ENCODE data around the gene CAD. TPM values are rescaled to one million over a fixed set of nuclear protein-coding genes. Genes with fewer than 3 reads are reported as not detected.

CAD gene
- total RNA-seq, 1 experiment from 2014 or later: 71.4 TPM

- H2AFZ ChIP-seq (ENCODE audit: low read length): no peak overlapping the region
- no peaks in the 10 kb centered on the region for H3K4me1 ChIP-seq (ENCODE audit: low read length)
- H3K9me2 ChIP-seq (replicated peaks; ENCODE audit: insufficient read depth, low read length): no peaks in the 10 kb centered on the region
- H3K9me3 ChIP-seq (ENCODE audit: low read length): no peaks in the 10 kb centered on the region
- no peak overlapping the region for H3K4me2 ChIP-seq (ENCODE audit: low read depth, low read length, poor library complexity, severe bottlenecking)
- no peaks in the 10 kb centered on the region for H4K20me1 ChIP-seq (ENCODE audit: insufficient read depth, low read depth, low read length)
- no peak for DNase-seq
- H3K36me3 ChIP-seq (ENCODE audit: insufficient read depth, low read length): peaks cover 56% of the 10 kb centered on the region
- no peak overlapping the region for H3K4me3 ChIP-seq (ENCODE audit: low read length)
- H3K27me3 ChIP-seq (ENCODE audit: low read length): no peaks in the 10 kb centered on the region
- H3K79me2 ChIP-seq (ENCODE audit: low read length): no peaks in the 10 kb centered on the region
- H3K27ac ChIP-seq (ENCODE audit: low read length): no peak overlapping the region
- H3K9ac ChIP-seq (ENCODE audit: low read length): no peak overlapping the region
Measured at GRCh38 chr2:27237341-27237945, 20.3 kb downstream of the CAD start.

GRCh38 chr2:27238976-27239375 is 21.8 kb downstream of the CAD start:
- H2AFZ ChIP-seq (ENCODE audit: low read length): no peak overlapping the region
- H3K4me2 ChIP-seq (ENCODE audit: low read depth, low read length, poor library complexity, severe bottlenecking): no peak overlapping the region
- no peaks in the 10 kb centered on the region for H3K27me3 ChIP-seq (ENCODE audit: low read length)
- no peaks in the 10 kb centered on the region for H4K20me1 ChIP-seq (ENCODE audit: insufficient read depth, low read depth, low read length)
- H3K4me1 ChIP-seq (ENCODE audit: low read length): no peaks in the 10 kb centered on the region
- no peak overlapping the region for H3K4me3 ChIP-seq (ENCODE audit: low read length)
- no peak for DNase-seq
- no peaks in the 10 kb centered on the region for H3K9me2 ChIP-seq (replicated peaks; ENCODE audit: insufficient read depth, low read length)
- H3K9me3 ChIP-seq (ENCODE audit: low read length): no peaks in the 10 kb centered on the region
- no peak overlapping the region for H3K27ac ChIP-seq (ENCODE audit: low read length)
- no peak overlapping the region for H3K9ac ChIP-seq (ENCODE audit: low read length)
- peaks cover 57% of the 10 kb centered on the region for H3K36me3 ChIP-seq (ENCODE audit: insufficient read depth, low read length)
- no peaks in the 10 kb centered on the region for H3K79me2 ChIP-seq (ENCODE audit: low read length)

GRCh38 chr2:27240406-27240805 is 23.2 kb downstream of the CAD start:
- no peaks in the 10 kb centered on the region for H3K4me1 ChIP-seq (ENCODE audit: low read length)
- H3K79me2 ChIP-seq (ENCODE audit: low read length): no peaks in the 10 kb centered on the region
- H3K9me3 ChIP-seq (ENCODE audit: low read length): no peaks in the 10 kb centered on the region
- H3K27ac ChIP-seq (ENCODE audit: low read length): no peak overlapping the region
- H4K20me1 ChIP-seq (ENCODE audit: insufficient read depth, low read depth, low read length): no peaks in the 10 kb centered on the region
- H3K36me3 ChIP-seq (ENCODE audit: insufficient read depth, low read length): peaks cover 55% of the 10 kb centered on the region
- no peak overlapping the region for H3K4me3 ChIP-seq (ENCODE audit: low read length)
- H3K27me3 ChIP-seq (ENCODE audit: low read length): no peaks in the 10 kb centered on the region
- no peak for DNase-seq
- H2AFZ ChIP-seq (ENCODE audit: low read length): no peak overlapping the region
- H3K9ac ChIP-seq (ENCODE audit: low read length): no peak overlapping the region
- H3K9me2 ChIP-seq (replicated peaks; ENCODE audit: insufficient read depth, low read length): no peaks in the 10 kb centered on the region
- no peak overlapping the region for H3K4me2 ChIP-seq (ENCODE audit: low read depth, low read length, poor library complexity, severe bottlenecking)

GRCh38 chr2:27241761-27242613 is 24.8 kb downstream of the CAD start:
- H3K4me3 ChIP-seq (ENCODE audit: low read length): no peak overlapping the region
- H3K27ac ChIP-seq (ENCODE audit: low read length): no peak overlapping the region
- H3K4me1 ChIP-seq (ENCODE audit: low read length): no peaks in the 10 kb centered on the region
- H3K36me3 ChIP-seq (ENCODE audit: insufficient read depth, low read length): peaks cover 52% of the 10 kb centered on the region
- no peaks in the 10 kb centered on the region for H3K27me3 ChIP-seq (ENCODE audit: low read length)
- H3K9me2 ChIP-seq (replicated peaks; ENCODE audit: insufficient read depth, low read length): no peaks in the 10 kb centered on the region
- H3K9me3 ChIP-seq (ENCODE audit: low read length): no peaks in the 10 kb centered on the region
- no peaks in the 10 kb centered on the region for H4K20me1 ChIP-seq (ENCODE audit: insufficient read depth, low read depth, low read length)
- DNase-seq: no peak
- H3K9ac ChIP-seq (ENCODE audit: low read length): no peak overlapping the region
- no peak overlapping the region for H2AFZ ChIP-seq (ENCODE audit: low read length)
- H3K4me2 ChIP-seq (ENCODE audit: low read depth, low read length, poor library complexity, severe bottlenecking): no peak overlapping the region
- H3K79me2 ChIP-seq (ENCODE audit: low read length): no peaks in the 10 kb centered on the region

GRCh38 chr2:27242614-27242951 is 25.4 kb downstream of the CAD start:
- no peak overlapping the region for H3K4me2 ChIP-seq (ENCODE audit: low read depth, low read length, poor library complexity, severe bottlenecking)
- H3K79me2 ChIP-seq (ENCODE audit: low read length): no peaks in the 10 kb centered on the region
- no peaks in the 10 kb centered on the region for H3K4me1 ChIP-seq (ENCODE audit: low read length)
- no peak overlapping the region for H3K9ac ChIP-seq (ENCODE audit: low read length)
- H4K20me1 ChIP-seq (ENCODE audit: insufficient read depth, low read depth, low read length): no peaks in the 10 kb centered on the region
- peaks cover 51% of the 10 kb centered on the region for H3K36me3 ChIP-seq (ENCODE audit: insufficient read depth, low read length)
- DNase-seq: no peak
- H3K9me2 ChIP-seq (replicated peaks; ENCODE audit: insufficient read depth, low read length): no peaks in the 10 kb centered on the region
- no peak overlapping the region for H2AFZ ChIP-seq (ENCODE audit: low read length)
- no peaks in the 10 kb centered on the region for H3K27me3 ChIP-seq (ENCODE audit: low read length)
- H3K4me3 ChIP-seq (ENCODE audit: low read length): no peak overlapping the region
- no peak overlapping the region for H3K27ac ChIP-seq (ENCODE audit: low read length)
- no peaks in the 10 kb centered on the region for H3K9me3 ChIP-seq (ENCODE audit: low read length)

- Histone ChIP-seq H4K20me1 (ENCODE audit: insufficient read depth, low read depth, low read length) (no peaks in the 10 kb centered on the region), H3K4me1 (ENCODE audit: low read length) (no peaks in the 10 kb centered on the region), H3K36me3 (ENCODE audit: insufficient read depth, low read length) (peaks cover 41% of the 10 kb centered on the region), H3K9me3 (ENCODE audit: low read length) (no peaks in the 10 kb centered on the region), H3K9ac (ENCODE audit: low read length) (no peak overlapping the region), H3K4me2 (ENCODE audit: low read depth, low read length, poor library complexity, severe bottlenecking) (no peak overlapping the region), H3K27ac (ENCODE audit: low read length) (no peak overlapping the region), H3K79me2 (ENCODE audit: low read length) (no peaks in the 10 kb centered on the region), H3K4me3 (ENCODE audit: low read length) (no peak overlapping the region), H3K27me3 (ENCODE audit: low read length) (no peaks in the 10 kb centered on the region), H3K9me2 (replicated peaks; ENCODE audit: insufficient read depth, low read length) (no peaks in the 10 kb centered on the region), H2AFZ (ENCODE audit: low read length) (no peak overlapping the region)
- no peak for DNase-seq
Measured at GRCh38 chr2:27243391-27244130, 26.4 kb downstream of the CAD start.

GRCh38 chr2:27245116-27245515 is 27.9 kb downstream of the CAD start:
- no peaks in the 10 kb centered on the region for H3K79me2 ChIP-seq (ENCODE audit: low read length)
- no peak overlapping the region for H3K4me2 ChIP-seq (ENCODE audit: low read depth, low read length, poor library complexity, severe bottlenecking)
- no peak for DNase-seq
- no peaks in the 10 kb centered on the region for H3K27me3 ChIP-seq (ENCODE audit: low read length)
- H3K4me3 ChIP-seq (ENCODE audit: low read length): no peak overlapping the region
- H3K9me2 ChIP-seq (replicated peaks; ENCODE audit: insufficient read depth, low read length): no peaks in the 10 kb centered on the region
- no peak overlapping the region for H3K27ac ChIP-seq (ENCODE audit: low read length)
- H4K20me1 ChIP-seq (ENCODE audit: insufficient read depth, low read depth, low read length): no peaks in the 10 kb centered on the region
- H2AFZ ChIP-seq (ENCODE audit: low read length): no peak overlapping the region
- H3K4me1 ChIP-seq (ENCODE audit: low read length): no peaks in the 10 kb centered on the region
- peaks cover 30% of the 10 kb centered on the region for H3K36me3 ChIP-seq (ENCODE audit: insufficient read depth, low read length)
- no peaks in the 10 kb centered on the region for H3K9me3 ChIP-seq (ENCODE audit: low read length)
- H3K9ac ChIP-seq (ENCODE audit: low read length): no peak overlapping the region

- Histone ChIP-seq H3K79me2 (ENCODE audit: low read length) (no peaks in the 10 kb centered on the region), H3K4me1 (ENCODE audit: low read length) (peaks cover 4% of the 10 kb centered on the region), H3K27ac (ENCODE audit: low read length) (no peak overlapping the region), H3K36me3 (ENCODE audit: insufficient read depth, low read length) (peaks cover 27% of the 10 kb centered on the region), H3K9me2 (replicated peaks; ENCODE audit: insufficient read depth, low read length) (no peaks in the 10 kb centered on the region), H3K9me3 (ENCODE audit: low read length) (no peaks in the 10 kb centered on the region), H3K4me3 (ENCODE audit: low read length) (no peak overlapping the region), H3K27me3 (ENCODE audit: low read length) (no peaks in the 10 kb centered on the region), H3K4me2 (ENCODE audit: low read depth, low read length, poor library complexity, severe bottlenecking) (no peak overlapping the region), H3K9ac (ENCODE audit: low read length) (no peak overlapping the region), H2AFZ (ENCODE audit: low read length) (no peak overlapping the region), H4K20me1 (ENCODE audit: insufficient read depth, low read depth, low read length) (no peaks in the 10 kb centered on the region)
- DNase-seq: no peak
Measured at GRCh38 chr2:27245626-27246025, 28.5 kb downstream of the CAD start.
